GM12875 (cell line): Measurements from ENCODE around the gene GPATCH4.
A peak's percentile ranks its signal among the peaks of the same experiment; 100 is the strongest.

Source experiments
- H3K4me3 ChIP-seq: one replicate; pipeline ENCODE4 v1.5.1; 2011; ENCODE audit warnings: low read depth, low read length, control low read depth
- TF ChIP-seq, protein P1 (sequence below): IDR thresholded peaks from 2 replicates; pipeline ENCODE4 v1.5.1; 2011; ENCODE audit warnings: low read depth, mild to moderate bottlenecking, control low read depth, inconsistent platforms, low read length, moderate library complexity, borderline replicate concordance; ENCODE audit not compliant: insufficient read depth

GPATCH4 gene

DNA sequence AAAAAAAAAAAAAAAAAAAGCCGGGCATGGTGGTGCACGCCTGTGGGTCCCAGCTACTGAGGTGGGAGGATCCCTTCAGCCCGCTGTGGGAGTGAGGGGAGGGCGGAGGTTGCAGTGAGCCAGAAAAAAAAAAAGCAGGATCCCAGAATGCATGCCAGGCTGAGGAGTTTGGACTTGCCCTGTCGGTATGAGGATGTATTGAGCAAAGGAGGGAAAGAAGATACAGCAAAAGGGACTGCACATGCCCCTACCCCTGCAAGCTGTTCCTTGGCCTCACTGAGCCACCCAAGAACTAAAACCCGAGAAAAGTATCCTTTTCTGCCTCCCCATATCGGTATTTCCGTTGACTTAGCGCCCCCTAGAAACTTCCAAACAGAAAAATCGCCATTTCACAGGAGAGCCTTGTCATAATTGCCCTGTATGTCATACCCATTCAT is 1.3 kb upstream of the GPATCH4 start:
- no peak overlapping the region for H3K4me3 ChIP-seq
- TF ChIP-seq, protein P1, sequence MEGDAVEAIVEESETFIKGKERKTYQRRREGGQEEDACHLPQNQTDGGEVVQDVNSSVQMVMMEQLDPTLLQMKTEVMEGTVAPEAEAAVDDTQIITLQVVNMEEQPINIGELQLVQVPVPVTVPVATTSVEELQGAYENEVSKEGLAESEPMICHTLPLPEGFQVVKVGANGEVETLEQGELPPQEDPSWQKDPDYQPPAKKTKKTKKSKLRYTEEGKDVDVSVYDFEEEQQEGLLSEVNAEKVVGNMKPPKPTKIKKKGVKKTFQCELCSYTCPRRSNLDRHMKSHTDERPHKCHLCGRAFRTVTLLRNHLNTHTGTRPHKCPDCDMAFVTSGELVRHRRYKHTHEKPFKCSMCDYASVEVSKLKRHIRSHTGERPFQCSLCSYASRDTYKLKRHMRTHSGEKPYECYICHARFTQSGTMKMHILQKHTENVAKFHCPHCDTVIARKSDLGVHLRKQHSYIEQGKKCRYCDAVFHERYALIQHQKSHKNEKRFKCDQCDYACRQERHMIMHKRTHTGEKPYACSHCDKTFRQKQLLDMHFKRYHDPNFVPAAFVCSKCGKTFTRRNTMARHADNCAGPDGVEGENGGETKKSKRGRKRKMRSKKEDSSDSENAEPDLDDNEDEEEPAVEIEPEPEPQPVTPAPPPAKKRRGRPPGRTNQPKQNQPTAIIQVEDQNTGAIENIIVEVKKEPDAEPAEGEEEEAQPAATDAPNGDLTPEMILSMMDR = peak; percentile 25; the same call in 1 of the 2 replicates

DNA sequence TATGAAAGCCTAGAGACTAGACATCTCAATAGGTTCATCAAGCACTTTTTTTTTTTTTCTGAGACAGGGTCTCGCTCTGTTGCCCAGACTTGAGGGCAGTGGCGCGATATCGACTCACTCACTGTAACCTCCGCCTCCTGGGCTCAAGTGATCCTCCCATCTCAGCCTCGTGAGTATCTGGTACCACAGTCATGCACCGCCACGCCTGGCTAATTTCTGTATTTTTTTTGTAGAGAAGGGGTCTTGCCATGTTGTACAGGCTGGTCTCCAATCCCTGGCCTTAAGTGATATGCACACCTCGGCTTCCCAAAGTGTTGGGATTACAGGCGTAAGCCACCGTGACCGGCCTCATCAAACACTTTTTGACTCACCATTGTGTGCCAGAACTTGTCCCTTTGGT is 613 bp upstream of the GPATCH4 start:
- TF ChIP-seq, protein P1 = no peak

DNA sequence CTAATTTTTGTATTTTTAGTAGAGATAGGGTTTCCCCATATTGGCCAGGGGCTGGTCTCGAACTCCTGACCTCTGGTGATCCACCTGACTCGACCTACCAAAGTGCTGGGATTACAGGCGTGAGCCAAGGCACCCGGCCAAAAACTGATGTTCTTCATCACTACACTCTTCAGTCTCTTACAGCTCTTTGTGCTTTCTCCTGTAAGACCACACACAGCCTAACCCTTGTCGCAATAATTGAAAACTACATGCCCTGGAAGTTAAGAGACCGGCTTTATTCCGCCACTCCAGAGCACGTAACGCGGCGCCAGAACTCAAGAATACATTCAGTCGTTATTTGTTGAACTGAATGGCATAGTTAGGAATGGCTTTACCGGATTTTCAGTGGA is 552 bp downstream of the GPATCH4 start:
- TF ChIP-seq, protein P1 = no peak
- peak overlapping the region; percentile 67 for H3K4me3 ChIP-seq

More for the DNA sequence above, 613 bp upstream of the GPATCH4 start:
- peak overlapping the region; percentile 67 for H3K4me3 ChIP-seq

GRCh38 chr1:156599811-156600210 is 1.5 kb downstream of the GPATCH4 start:
- TF ChIP-seq, protein P1 = peak; percentile 14; the same call in 1 of the 2 replicates
- peak overlapping the region; percentile 67 for H3K4me3 ChIP-seq

DNA sequence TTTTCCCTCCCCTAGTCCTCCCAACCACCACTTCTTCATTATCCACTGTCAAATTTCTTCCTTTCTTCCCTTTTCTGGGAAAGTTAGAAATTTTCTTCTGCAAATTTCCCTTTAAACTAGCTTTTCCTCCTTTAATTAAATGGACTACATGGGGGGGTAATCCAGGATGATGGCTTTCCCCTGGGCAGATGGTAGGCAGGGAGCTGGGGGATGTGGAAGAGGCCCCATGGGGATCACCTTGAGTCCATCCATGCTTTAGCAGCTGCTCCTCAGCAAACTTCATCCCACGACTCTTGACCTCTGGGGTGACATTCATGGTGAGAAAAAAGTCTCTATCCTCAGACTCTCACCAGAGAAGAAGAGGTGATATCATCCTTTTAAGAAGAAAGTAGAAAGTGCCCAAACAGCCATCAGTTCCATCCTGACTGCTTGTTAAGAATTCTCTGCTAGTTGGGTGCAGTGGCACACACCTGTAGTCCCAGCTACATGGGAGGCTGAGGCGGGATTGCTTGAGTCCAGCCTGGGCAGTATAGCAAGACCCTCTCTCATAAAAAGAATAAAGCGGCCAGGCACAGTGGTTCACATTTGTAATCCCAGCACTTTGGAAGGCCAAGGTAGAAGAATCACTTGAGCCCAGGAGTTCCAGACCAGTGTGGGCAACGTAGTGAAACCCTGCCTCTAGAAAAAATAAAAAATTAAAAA is 2.4 kb downstream of the GPATCH4 start:
- H3K4me3 ChIP-seq = no peak overlapping the region

GRCh38 chr1:156598125-156598524 is 3.2 kb downstream of the GPATCH4 start:
- H3K4me3 ChIP-seq = no peak overlapping the region
- TF ChIP-seq, protein P1 = no peak

More for the DNA sequence above, 2.4 kb downstream of the GPATCH4 start:
- TF ChIP-seq, protein P1 = no peak

DNA sequence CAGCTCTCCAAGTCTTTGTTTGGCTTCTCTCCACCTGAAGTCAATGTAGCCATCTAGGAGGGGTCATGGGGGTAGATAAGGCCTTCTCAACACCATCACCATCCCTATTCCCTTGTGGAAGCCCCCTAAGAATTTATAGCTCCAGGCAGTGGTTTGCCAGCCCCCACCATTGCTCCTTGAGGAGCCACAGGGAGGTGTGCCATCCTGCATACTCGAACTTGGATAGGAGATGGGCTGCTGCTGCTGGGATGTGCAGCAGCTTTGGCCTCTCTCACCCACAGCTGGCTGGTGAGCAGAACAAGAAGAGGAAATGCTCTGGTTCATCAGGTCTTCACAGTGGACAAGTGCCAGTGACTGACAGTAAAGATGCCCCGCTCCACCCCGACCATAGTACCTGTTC is 4.9 kb downstream of the GPATCH4 start:
- H3K4me3 ChIP-seq = no peak overlapping the region
- TF ChIP-seq, protein P1 = no peak
